Thymus (tissue), 11 donors: ENCODE results near the gene TMPRSS2. TPM values are rescaled to one million over a fixed set of nuclear protein-coding genes. Genes with fewer than 3 reads are reported as not detected.
A peak's percentile ranks its signal among the peaks of the same experiment; 100 is the strongest.

Source experiments
- DNase-seq, 9 donors: peaks; one replicate each; pipeline ENCODE4 v3.0.0-alpha.2; 2013; ENCODE audit warnings: low spot score in 9 of 9, low read depth in 6 of 9, missing footprints in 1 of 9
- H3K27ac ChIP-seq, 2 donors: one replicate each; pipeline ENCODE4 v1.5.1; 2013; ENCODE audit warnings: control low read depth in 1 of 2, low read depth in 1 of 2, low read length in 1 of 2, mild to moderate bottlenecking in 1 of 2, moderate library complexity in 1 of 2
- H3K27me3 ChIP-seq, 2 donors: one replicate each; pipeline ENCODE4 v1.5.1; 2013; ENCODE audit warnings: low read length in 1 of 2; ENCODE audit not compliant: control insufficient read depth in 2 of 2, insufficient read depth in 1 of 2
- H3K36me3 ChIP-seq, 2 donors: one replicate each; pipeline ENCODE4 v1.5.1; 2013; ENCODE audit warnings: low read length in 1 of 2, mild to moderate bottlenecking in 1 of 2, moderate library complexity in 1 of 2; ENCODE audit not compliant: control insufficient read depth in 2 of 2, insufficient read depth in 2 of 2
- H3K4me1 ChIP-seq, 2 donors: one replicate each; pipeline ENCODE4 v1.5.1; 2013; ENCODE audit warnings: low read length in 2 of 2; ENCODE audit not compliant: control insufficient read depth in 2 of 2, insufficient read depth in 2 of 2
- H3K4me3 ChIP-seq, 2 donors: one replicate each; pipeline ENCODE4 v1.5.1; 2013; ENCODE audit warnings: low read length in 2 of 2, control low read depth in 1 of 2, mild to moderate bottlenecking in 1 of 2
- H3K9me3 ChIP-seq, 2 donors: one replicate each; pipeline ENCODE4 v1.5.1; 2013; ENCODE audit warnings: low read length in 1 of 2, mild to moderate bottlenecking in 1 of 2; ENCODE audit not compliant: control insufficient read depth in 2 of 2, insufficient read depth in 1 of 2
- WGBS: extraction: QIAGEN DNeasy Blood & Tissue Kit; methylation state at CpG from one replicate; pipeline ENCODE4 v1.1.7; 2013; 5-methylcytosine and 5-hydroxymethylcytosine counted together
- polyA plus RNA-seq: library from polyadenylated mRNA; stranded (reverse); fragments of 200-250 nt; gene quantifications from one replicate; pipeline ENCODE4 v1.2.3, GENCODE V29; 2013
- total RNA-seq: library from RNA; stranded (reverse); fragments of 120-200 nt; gene quantifications from one replicate; pipeline ENCODE4 v1.2.4, GENCODE V29; 2013
- donor health status: healthy.

The TMPRSS2 gene
- total and polyA plus RNA-seq, 2 donors = 0.99 to 2.5 TPM

DNA sequence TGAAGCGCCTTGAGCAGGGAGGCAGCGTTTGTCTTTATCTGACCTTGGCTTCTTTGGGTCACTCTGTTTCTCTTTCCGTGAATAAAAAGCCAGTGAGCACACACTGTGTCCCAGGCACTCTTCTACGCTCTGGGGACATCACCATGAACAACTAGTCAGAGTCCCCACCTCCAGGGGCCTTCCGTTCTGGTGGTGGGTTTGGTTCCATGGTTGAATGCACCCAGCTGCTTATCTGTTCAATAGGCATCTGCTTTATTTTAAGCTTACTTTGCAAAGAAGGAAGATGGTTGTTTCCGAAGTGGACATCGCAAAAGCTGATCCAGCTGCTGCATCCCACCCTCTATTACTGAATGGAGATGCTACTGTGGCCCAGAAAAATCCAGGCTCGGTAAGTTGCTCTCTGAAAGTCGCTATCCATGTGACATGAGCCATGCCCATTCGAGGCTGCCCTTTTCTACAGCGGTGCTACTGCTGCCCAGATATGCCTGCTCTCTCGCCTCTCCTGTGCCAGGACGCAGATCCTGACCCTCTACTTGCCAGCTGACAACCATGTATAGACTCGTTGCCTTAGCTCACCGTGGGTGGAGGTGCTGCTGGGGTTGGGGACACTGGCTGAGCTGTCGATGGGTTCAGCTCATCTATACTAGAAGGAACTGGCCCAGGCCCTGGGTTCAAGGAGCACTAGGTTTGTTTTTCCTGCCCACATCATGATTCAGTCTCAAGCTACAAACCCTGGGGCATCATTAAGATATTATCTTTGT, 76.0 kb downstream of the TMPRSS2 start:
- no peak overlapping the region for H3K27ac ChIP-seq
- H3K36me3 ChIP-seq = peaks cover 51 to 86% of the 10 kb centered on the region in 2 donors
- DNase-seq = no peak
- H3K27me3 ChIP-seq = no peaks in the 10 kb centered on the region
- peaks cover 0 to 27% of the 10 kb centered on the region in 2 donors for H3K4me1 ChIP-seq
- H3K4me3 ChIP-seq = no peak overlapping the region
- peaks cover 2 to 5% of the 10 kb centered on the region in 2 donors for H3K9me3 ChIP-seq
- 88% methylated on average over 16 of the region's 16 CpGs for WGBS

DNA sequence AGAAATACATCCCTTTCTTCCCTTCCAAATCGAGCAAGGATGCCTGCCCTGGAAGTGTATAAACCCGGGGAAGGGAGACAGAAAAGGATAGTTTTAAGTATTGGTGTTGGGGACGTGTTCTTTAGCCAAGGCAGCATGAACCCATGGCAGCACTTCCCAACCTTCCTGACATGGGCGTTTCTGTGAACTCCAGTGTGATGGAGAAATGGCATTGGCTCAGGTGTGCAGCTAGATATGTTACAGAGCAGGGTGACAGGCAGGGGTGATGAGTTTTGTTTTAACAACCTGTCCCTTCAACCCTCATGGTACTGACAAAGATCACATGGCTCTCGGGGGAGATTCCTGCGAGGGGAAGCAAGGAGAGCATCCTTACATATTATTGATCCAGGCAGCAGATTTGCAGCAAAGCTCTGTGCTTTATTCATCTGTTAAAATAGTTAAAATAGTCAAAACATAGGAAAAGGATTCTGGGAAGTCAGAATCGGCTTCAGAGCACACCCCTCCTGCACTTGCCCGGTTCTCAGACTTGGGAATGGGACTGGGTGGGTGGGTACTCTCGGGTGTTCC, 78.0 kb downstream of the TMPRSS2 start:
- peaks cover 2 to 38% of the 10 kb centered on the region in 2 donors for H3K4me1 ChIP-seq
- peaks cover 35 to 66% of the 10 kb centered on the region in 2 donors for H3K36me3 ChIP-seq
- WGBS = 94% methylated on average over 9 of the region's 9 CpGs

DNA sequence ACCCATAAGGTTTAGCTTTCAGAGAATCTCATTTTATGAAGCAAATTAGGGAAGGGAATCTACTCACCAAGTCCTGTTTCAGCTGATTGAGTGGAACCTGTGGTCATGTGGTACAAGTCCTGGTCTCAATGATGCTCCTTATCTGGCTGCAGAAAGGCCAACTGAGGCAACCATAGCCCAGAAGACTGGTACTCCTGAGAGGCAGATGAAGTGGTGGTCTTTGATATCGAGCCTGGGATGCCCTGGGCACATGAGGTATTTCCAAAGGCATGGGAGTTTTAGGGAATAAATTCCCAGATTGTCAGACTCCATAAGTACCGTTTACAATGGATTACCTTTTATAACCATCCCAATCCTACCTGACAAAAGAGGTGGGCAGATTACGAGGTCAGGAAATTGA, 78.7 kb downstream of the TMPRSS2 start:
- peaks cover 35 to 59% of the 10 kb centered on the region in 2 donors for H3K36me3 ChIP-seq
- no peak overlapping the region for H3K27ac ChIP-seq
- WGBS = 95% methylated on average over 3 of the region's 3 CpGs
- peaks cover 2 to 41% of the 10 kb centered on the region in 2 donors for H3K4me1 ChIP-seq
- DNase-seq = no peak
- no peaks in the 10 kb centered on the region for H3K27me3 ChIP-seq
- H3K4me3 ChIP-seq = no peak overlapping the region
- H3K9me3 ChIP-seq = peaks cover 1 to 5% of the 10 kb centered on the region in 2 donors

More for the DNA sequence above, 78.0 kb downstream of the TMPRSS2 start:
- Histone ChIP-seq H3K27me3 (no peaks in the 10 kb centered on the region), H3K27ac (no peak overlapping the region), H3K9me3 (peaks cover 2 to 5% of the 10 kb centered on the region in 2 donors), H3K4me3 (no peak overlapping the region)
- no peak for DNase-seq

DNA sequence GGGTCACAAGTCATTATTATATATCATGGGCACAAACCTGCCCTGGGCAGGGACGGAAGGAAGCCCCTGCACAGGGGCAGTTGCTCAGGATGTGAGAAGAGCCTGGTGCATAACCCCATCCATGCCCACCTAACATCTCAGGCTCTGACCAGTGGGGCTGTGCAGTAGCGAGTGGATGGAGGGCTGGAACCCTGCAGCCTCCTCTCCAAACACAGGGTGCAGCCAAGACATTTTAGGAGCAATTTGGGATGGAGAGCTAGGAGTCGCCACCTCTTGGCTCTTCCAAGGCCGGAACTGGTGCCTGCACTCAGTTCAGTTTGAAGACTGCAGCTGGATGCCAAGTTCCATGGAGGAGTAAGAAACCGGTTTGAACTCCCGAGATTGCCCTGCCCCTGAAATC, 79.1 kb downstream of the TMPRSS2 start:
- Histone ChIP-seq H3K27me3 (no peaks in the 10 kb centered on the region), H3K27ac (no peak overlapping the region), H3K9me3 (peaks cover 0 to 5% of the 10 kb centered on the region in 2 donors), H3K4me3 (no peak overlapping the region), H3K4me1 (peaks cover 2 to 46% of the 10 kb centered on the region in 2 donors), H3K36me3 (peaks cover 32 to 55% of the 10 kb centered on the region in 2 donors)
- no peak for DNase-seq
- WGBS = 97% methylated on average over 6 of the region's 6 CpGs

DNA sequence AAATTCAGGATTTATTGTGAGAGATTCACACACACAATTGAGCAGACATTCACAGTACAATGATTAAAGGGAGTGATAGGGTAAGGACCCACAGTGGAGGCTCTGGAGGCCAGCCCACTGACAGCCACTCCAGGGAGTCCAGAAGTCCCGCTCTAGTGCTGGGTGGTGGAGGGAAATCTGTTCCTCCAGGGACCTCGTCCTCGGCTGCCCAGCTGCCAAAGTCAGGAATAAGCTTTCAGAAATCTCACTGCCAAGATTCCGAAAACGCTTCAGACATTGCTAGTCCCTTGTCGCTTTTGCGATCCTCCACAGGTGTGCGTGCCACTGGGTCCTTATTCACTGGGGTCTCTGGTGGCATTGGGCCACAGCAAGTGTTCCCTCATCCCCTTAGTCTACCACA, 79.6 kb downstream of the TMPRSS2 start:
- Histone ChIP-seq H3K4me1 (peaks cover 2 to 49% of the 10 kb centered on the region in 2 donors), H3K36me3 (peaks cover 27 to 49% of the 10 kb centered on the region in 2 donors), H3K9me3 (peaks cover 0 to 5% of the 10 kb centered on the region in 2 donors), H3K4me3 (no peak overlapping the region), H3K27me3 (no peaks in the 10 kb centered on the region), H3K27ac (no peak overlapping the region)
- DNase-seq = no peak
- 98% methylated on average over 8 of the region's 8 CpGs for WGBS

DNA sequence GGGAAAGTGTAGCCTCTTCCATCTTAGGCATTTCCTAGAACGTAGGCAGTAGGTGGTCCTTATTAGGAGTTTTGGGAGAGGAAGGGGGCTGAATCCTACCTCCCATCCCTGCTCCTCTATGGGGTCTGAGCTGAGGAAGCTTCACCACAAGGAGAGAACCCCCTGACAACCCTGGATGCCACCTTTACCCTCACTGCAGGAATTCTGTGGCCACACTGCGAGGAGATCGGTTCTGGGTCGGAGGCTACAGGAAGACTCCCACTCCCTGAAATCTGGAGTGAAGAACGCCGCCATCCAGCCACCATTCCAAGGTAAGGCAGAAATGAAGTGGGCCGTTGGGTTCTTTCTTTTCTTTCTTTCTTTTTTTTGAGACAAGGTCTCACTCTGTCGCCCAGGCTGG, 80.4 kb downstream of the TMPRSS2 start:
- H3K36me3 ChIP-seq = peaks cover 19 to 42% of the 10 kb centered on the region in 2 donors
- 95% methylated on average over 8 of the region's 8 CpGs for WGBS
- no peaks in the 10 kb centered on the region for H3K9me3 ChIP-seq
- peak overlapping the region in 1 of 2 donors; percentile 11 for H3K27ac ChIP-seq
- no peak for DNase-seq
- peaks cover 2 to 49% of the 10 kb centered on the region in 2 donors for H3K4me1 ChIP-seq
- H3K27me3 ChIP-seq = no peaks in the 10 kb centered on the region
- peak overlapping the region in 1 of 2 donors; percentile 93 for H3K4me3 ChIP-seq

DNA sequence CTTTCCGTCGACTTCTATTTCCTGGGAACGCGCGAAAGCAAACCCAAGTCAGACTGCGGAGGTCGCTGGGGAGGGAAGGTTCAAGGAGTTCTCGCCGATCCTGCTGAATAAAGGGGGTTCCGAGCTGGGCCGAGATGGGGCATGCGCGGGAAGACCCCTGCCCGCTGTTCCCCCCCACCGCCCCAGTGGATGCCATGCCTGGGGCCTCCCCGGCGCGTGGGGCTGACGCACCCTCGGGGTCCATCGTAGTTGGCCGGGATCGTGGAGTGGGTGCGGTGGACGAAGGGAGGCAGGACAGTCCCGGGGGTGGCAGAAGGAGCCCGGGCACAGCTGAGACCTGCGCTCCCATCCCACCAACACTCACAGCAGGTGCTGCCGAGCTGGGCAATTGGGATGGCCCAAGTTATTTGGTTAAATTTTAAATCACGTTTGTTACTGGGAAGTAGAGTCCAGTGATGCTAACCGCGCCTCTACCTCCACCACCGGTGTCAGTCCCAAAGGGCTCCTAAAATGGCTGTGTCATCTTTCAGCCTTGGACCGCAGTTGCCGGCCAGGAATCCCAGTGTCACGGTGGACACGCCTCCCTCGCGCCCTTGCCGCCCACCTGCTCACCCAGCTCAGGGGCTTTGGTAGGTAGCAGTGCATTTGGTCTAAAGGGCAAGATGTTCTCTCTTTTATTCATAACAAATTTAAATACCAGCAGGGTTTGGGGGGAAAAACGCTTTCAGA, 81.1 kb downstream of the TMPRSS2 start:
- H3K27me3 ChIP-seq = no peaks in the 10 kb centered on the region
- peak overlapping the region; percentile 66 to 93 for H3K4me3 ChIP-seq
- H3K27ac ChIP-seq = peak overlapping the region; percentile 3 to 26
- peak in 1 of 9 donors; percentile 42 for DNase-seq
- WGBS = 35% methylated on average over 41 of the region's 41 CpGs
- H3K9me3 ChIP-seq = no peaks in the 10 kb centered on the region
- H3K36me3 ChIP-seq = peaks cover 12 to 35% of the 10 kb centered on the region in 2 donors
- H3K4me1 ChIP-seq = peaks cover 2 to 49% of the 10 kb centered on the region in 2 donors

DNA sequence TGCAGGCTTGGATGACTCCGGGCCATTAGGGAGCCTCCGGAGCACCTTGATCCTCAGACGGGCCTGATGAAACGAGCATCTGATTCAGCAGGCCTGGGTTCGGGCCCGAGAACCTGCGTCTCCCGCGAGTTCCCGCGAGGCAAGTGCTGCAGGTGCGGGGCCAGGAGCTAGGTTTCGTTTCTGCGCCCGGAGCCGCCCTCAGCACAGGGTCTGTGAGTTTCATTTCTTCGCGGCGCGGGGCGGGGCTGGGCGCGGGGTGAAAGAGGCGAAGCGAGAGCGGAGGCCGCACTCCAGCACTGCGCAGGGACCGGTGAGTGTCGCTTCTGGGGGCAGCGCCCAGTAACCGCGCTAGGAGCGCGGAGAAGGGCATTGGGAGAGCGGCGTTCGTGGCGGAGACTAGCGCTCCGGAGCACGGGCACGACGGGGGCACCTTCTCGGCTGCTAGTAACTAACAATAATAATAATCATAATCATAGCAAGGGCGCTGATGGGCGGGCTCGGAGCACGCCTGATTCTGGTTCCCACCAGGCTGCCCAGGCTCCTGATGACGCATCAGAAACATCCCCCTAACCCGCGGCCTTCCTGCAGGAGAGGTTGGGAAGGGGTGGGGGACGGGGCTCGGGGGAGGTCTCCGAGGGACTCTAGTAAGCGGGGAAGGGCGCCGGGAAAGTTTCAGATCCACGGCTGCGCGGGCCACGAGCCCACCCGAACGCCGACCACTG, 81.8 kb downstream of the TMPRSS2 start, which contains the start of gene MX1:
Gene MX1 (plus strand): TSS at position 286 of the 722 bp plus-strand sequence. CDS start 5,832 bp downstream, outside the sequence.
- H3K4me1 ChIP-seq = peaks cover 2 to 49% of the 10 kb centered on the region in 2 donors
- H3K9me3 ChIP-seq = no peaks in the 10 kb centered on the region
- peaks cover 11 to 28% of the 10 kb centered on the region in 2 donors for H3K36me3 ChIP-seq
- peak within 1 kb of the TSS; percentile 75 to 86 for H3K27ac ChIP-seq
- peak within 1 kb of the TSS; percentile 66 to 93 for H3K4me3 ChIP-seq
- peak; percentile 48 to 91 (median 74) for DNase-seq
- H3K27me3 ChIP-seq = no peaks in the 10 kb centered on the region
- under 1% methylated on average over 65 of the region's 65 CpGs for WGBS
